NCI-H2029 treated with DMSO at 0.1 percent for 48 hours (cell line): Measurements from ENCODE around the gene TP53I13.
A peak's percentile ranks its signal among the peaks of the same experiment; 100 is the strongest.
"Not testable (repeated sequence)": the region's sequence is repeated elsewhere in the genome, so short reads cannot be mapped to it uniquely, and the experiment has no call there.

Experiments used
- DNase-seq: peaks from one replicate; lab custom pipeline; 2025; lab: John Stamatoyannopoulos, UW

TP53I13 gene, protein sequence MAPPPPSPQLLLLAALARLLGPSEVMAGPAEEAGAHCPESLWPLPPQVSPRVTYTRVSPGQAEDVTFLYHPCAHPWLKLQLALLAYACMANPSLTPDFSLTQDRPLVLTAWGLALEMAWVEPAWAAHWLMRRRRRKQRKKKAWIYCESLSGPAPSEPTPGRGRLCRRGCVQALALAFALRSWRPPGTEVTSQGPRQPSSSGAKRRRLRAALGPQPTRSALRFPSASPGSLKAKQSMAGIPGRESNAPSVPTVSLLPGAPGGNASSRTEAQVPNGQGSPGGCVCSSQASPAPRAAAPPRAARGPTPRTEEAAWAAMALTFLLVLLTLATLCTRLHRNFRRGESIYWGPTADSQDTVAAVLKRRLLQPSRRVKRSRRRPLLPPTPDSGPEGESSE

DNA sequence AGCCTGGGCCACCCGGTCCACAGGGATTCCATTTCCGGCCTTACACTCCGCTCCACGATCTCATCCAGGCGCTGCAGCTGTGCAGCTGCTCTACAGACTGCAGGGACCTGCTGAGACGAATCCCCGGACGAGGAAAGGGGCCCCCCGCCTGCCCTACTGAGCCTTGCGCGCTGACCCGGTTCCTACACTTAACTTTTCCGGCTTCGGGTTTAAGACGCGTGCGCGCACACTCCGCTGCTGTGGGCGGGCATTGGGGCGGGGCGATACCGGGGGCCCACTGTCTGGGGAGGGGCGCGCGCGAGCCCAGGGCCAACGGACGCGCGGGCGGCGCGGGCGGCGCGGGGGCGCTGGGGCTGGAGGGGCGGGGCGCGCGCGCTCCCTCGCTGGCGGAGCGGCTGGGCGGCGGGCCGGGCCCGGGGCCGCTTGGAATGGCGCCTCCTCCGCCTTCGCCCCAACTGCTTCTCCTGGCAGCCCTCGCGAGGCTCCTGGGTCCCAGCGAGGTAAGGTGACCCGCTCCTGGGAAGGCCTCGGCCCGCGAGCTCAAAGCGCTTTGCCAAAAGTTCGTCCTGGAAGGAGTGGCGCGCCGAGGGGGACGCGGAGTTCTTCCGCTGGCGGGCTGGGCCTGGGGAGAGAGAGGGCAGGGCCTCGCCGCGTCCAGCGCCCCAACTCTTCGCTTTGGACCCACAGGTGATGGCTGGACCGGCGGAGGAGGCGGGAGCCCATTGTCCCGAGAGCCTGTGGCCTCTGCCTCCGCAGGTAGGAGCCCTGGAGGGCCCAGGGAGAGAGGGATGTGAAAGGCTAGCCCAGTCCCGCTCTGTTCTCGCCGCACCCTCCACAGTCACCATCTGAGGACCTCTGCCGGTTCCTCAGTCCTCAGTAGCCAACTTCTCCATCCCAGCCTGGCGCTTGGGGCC, at the start of gene TP53I13:
Gene TP53I13 (plus strand): TSS at position 371 of the 914 bp plus-strand sequence. CDS start 58 bp downstream, at position 429.
- no peak for DNase-seq

DNA sequence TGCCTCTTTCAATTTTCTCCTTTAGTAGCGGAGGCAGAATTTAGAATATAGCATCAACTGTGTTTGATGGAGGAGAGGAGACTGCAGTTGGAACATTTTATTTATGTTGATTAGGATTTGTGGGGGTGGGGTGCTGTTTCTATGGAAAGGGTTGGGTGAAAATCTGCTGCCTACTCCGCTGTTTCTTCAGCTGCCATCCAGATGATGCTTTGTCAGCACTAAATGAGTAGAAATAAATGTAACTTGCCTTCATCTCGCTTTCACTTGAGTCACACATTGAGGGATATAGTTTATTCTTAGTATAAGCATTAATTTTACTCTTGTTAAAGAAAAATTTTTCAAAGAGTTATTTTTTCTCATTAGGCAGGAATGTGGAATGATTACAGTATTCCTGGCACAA, 43.8 kb upstream of the TP53I13 start:
- no peak for DNase-seq

DNA sequence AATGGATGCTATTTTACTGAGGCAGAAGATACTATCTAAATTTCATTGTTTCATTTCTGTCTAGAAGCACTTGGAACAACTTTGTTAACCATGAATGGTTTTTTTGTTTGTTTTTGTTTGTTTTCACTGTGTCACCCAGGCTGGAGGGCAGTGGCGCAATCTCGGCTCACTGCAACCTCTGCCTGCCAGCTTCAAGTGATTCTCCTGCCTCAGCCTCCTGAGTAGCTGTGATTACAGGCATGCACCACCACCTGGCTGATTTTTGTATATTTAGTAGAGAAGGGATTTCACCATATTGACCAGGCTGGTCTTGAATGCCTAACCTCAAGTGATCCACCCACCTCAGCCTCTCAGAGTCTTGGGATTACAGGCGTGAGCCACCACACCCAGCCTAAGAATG, 42.2 kb upstream of the TP53I13 start:
- no peak for DNase-seq

DNA sequence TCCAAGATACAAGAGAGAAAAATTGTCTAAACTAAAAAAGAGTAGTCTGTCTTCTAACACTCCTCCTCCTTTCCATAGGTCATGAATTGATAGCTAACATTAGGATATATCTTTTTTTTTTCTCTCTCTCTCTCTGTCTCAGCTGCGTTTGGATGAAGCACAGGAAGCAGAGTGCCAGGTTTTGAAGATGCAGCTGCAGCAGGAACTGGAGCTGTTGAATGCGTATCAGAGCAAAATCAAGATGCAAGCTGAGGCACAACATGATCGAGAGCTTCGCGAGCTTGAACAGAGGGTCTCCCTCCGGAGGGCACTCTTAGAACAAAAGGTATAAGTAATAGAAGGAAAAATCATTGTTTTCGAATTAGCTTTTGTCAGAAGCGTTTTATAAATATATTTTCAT, 34.5 kb upstream of the TP53I13 start:
- no peak for DNase-seq

DNA sequence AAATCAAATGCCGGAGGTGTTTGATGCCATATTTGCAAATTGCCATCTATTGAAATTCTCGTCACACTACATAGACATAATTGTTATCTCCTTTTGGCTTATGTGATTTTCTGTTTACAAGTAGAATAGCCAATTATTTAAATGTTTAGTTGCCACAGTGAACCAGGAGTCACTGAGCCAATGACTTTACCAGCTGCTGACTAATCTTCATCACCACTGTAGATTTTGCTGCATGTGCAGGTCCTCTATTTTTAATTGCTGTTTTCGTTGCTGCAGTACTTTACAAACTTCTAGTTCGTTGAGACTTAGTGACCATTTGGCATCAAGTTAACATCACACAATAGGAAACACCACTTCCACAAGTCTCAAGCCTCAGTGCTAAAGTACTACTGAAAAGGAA, 24.4 kb upstream of the TP53I13 start:
- DNase-seq, result no peak

DNA sequence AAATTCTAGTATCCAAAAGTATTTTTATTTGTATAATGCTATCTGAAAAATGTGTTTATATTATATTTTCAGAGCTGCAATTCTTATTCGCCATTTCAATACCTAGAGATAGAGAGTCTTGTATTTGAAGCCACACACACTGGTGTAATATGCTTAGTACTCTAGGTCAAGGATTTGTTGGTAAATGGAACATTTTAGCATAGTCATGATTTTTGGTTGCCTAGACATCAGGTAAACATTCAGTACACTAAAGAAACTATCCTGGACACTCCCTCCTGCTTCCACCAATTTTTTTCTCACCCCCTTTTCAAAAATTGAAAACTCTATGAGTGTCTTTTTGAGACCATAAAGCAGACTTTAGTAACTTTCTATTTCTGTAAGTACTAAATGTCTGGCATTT, 22.4 kb upstream of the TP53I13 start:
- no peak for DNase-seq

DNA sequence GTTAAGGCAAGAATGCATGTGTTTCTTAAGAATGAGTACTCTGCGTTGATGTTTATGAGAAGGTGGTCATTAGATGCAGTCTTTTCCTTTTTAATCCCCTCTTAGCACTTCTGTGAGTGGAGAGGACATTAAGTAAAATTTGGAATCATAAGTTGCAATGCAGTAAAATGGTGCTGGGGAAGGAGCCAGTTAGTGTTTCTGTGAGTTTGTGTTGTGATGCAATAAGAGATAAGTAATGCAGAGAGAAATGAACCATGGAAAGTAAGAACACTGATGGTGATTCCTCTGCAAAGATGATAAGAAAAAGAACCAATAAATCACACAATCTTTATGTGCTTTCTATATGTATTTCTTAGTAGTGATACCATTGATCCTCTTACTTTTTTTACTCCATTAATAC, 21.7 kb upstream of the TP53I13 start:
- DNase-seq, result no peak

DNA sequence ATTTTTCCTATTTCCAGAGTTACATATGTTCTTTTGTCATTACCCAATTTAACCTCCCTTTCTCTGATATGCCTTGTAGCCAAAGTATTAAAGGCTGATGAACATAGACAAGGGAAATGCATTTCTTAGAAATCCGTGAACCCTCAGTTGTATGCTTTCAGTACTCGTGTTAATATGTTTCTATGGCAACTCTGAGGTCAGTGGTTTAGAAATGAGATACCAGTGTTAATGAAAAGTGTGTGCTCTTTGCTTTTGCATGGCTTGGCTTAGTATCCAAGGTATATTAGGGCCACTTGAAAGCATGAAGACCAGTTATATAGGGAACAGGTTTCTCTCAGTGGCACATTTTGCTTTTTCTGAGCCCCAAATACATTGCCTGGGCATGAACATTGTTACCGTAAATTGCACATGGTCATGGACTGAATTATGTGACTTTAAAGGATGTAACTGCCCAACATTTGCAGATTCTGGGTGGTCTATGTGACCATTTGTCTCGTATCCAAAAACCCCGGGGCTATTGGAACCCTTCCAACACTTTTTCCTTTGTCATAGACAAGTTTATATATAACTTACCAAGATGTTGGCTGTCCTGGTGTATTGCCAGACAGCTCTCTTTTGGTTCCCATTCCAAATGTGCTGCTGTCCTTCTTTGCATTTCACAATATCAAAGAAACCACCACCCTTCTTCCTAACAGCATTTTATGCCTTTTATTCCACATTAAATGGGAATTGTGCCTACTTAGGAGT, 19.2 kb upstream of the TP53I13 start:
- peak; percentile 9 for DNase-seq

DNA sequence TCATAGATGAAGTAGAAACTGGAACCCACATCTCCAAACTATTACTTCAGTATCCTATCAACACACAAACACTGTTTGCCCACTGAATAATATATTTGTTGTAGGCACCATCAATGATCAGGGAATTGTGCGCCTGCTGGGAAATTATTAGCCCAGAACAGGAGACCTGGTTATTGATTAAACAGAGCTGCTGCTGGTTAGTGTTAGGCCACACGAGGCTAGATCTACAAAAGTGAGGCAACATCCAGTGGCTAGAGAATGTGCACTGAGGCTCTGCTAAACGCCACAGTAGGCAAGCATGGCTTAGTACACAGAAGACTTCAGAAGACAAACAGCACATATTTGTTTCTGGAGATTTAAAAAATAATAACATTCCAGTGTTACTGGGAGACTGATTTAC, 12.7 kb upstream of the TP53I13 start:
- DNase-seq, result no peak

DNA sequence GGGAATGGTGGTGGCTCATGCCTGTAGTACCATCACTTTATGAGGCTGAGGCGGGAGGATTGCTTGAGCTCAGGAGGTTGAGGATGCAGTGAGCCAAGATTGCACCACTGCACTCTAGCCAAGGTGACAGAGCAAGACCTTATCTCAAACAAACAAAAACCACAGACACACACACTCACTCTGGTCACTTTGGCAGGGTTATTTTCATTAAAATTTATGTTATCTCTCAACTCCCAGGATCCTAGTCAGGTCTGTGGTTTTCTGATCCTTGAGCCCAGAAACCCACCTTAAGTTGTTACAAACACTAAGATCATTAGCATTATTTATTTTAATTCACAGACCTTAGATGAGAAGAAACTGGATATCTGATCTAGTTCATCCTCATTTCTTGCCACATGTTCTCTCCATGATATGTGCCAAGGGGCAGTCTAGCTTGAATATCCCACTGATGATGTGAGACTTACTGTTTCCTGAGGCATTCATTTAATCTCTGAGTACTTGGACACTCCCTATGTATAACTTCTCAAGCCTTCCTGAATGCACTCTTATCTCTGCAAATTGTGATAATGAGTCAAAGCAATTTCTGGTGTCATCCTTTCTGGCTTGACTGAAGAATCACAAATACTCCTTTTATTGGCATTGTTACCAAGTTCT, 11.3 kb upstream of the TP53I13 start:
- no peak for DNase-seq

DNA sequence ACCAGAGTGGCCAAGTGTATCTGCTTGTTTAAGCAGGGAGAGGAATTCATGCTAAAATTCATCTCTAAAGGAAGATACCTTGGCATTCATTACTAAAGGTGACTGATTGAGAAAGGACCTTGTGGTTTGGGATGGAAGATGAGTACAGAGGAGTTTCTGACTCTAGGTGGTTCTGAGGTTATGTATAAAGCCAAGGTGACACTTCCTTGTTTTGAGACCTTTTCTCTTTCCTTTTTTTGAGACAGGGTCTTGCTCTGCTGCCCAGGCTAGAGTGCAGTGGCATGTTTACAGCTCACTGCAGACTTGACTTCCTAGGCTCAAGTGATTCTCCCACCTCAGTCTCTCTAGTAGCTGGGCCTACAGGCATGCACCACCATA, 10.8 kb upstream of the TP53I13 start:
- DNase-seq, result no peak

DNA sequence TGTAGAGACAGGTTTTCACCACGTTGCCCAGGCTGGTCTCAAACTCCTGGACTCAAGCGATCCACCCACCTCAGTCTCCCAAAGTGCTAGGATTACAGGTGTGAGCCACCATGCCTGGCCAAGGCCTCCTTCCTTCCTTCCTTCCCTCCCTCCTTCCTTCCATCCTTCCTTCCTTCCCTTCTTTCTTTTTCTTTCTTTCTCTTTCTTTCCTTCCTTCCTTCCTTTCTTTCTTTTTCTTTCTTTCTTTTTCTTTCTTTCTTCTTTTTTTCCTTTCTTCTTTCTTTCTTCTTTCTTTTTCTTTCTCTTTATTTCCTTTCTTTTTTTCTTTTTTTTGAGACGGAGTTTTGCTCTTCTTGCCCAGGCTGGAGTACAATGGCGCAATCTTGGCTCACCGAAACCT, 10.4 kb upstream of the TP53I13 start:
- not testable (repeated sequence) for DNase-seq

DNA sequence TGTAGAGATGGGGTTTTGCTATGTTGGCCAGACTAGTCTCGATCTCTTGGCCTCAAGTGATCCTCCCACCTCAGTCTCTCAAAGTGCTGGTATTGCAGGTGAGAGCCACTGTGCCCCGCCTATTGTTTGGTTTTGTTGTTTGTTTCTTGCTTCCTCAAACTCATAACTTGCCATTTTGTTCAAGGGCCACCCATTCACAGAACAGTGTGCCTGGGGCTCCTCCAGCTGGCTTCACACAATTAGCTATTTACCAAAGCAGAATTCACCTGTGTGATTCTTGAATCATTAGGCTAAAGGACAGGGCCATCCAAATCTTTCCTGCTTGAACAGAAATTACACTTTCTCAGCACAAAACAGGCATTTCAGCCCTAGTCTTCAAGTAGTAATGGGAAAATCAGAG, 8.9 kb upstream of the TP53I13 start:
- DNase-seq, result no peak

DNA sequence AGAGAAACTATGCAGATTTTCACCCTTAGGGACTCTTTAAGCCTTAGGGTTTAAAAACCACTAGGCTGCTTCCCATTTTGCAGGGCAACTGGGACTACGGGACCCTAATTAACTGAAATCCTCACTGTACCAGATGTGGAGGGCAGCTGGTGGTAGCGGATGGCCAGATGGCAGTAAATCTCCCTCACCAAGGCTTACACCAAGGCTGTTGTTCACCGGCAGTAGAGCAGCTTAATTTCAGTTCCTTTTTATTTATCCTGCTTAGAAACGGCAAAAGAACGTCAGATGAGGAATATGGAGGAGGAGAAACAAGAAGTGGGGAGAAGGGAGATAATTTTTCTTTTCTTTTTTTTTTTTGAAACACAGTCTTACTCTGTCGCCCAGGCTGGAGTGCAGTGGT, 8.2 kb upstream of the TP53I13 start:
- no peak for DNase-seq

DNA sequence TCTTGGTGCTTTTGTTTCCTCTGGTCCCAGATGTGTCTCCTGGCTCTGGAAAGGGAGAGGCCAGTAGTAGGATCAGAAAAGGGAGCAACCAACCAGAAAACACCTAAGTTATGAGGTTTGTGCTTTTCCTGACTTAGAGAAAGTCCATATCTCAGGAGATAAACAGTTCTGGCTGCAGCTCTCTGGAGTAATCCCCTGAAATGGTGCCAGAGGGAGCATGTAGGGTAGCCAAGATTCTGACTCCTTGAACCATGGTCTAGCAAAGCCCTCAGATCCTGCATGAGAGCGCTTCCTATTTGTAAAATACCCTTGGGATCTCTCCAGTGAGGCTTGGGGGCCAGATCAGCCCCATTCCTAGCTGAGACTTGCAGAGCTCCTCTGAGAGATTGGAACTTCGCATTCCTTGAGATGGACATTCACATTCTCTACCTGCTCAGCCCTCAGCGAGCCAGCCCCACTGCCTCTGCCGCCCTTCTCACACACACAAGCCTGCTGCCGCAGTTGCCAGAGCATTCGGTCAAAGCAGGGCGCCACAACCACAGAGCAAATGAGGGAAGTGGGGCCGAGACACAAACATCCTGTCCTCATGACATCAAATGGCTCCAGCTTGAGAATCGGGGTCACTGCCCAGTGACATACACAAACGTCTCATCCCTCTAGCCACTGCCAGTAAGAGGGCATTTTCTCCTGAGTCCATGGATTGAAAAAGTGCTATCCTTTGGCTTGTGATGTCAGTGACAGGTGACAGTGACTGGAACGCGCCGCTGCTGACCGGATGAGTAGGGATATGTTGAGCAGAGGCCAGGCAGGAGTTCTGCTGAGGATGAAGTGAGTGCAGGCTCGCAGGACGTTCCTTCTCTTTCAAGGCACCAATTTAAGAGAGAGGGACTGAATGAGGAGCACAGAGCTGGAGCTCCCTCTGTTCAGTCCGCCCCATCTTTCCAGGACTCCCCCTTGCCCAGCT, 6.7 kb upstream of the TP53I13 start:
- DNase-seq, result no peak

DNA sequence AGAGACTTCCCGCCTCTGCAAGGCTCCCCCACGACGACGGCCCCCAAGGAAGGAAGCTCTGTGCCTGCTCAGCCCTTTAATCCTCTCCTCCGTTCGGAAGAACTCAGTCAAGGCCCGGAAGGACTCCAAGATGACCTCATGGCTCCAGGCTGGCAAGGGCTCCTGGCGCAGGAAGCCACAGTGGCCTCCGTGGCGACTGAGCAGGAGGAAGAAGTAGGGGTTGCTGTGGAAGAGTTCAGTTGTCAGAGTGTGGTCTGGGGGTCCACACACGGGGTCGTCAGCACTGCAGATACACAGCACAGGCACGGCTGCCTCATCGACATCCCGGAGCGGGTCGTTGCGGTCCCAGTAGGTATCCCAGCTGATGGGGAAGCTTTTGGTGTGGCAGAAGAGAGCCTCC, 5.9 kb upstream of the TP53I13 start:
- DNase-seq, result no peak

DNA sequence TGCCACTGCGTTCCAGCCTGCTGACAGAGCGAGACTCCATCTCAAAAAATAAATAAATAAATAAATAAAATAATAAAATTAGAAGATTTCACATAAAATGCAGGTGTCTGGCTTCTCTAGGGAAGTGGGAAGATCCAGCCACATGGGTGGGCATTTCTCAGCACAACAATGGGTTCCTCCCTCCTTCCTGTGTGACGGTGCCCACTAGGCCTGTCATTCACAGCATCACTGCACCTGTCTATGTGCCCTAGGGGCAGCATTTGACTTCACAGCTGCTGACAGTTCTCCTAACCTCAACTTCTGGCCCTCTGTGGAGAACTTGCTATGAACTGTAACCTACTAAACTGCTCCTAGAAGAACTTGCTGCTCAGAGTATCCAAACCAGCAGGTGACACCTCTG, 4.7 kb upstream of the TP53I13 start:
- DNase-seq, result no peak

DNA sequence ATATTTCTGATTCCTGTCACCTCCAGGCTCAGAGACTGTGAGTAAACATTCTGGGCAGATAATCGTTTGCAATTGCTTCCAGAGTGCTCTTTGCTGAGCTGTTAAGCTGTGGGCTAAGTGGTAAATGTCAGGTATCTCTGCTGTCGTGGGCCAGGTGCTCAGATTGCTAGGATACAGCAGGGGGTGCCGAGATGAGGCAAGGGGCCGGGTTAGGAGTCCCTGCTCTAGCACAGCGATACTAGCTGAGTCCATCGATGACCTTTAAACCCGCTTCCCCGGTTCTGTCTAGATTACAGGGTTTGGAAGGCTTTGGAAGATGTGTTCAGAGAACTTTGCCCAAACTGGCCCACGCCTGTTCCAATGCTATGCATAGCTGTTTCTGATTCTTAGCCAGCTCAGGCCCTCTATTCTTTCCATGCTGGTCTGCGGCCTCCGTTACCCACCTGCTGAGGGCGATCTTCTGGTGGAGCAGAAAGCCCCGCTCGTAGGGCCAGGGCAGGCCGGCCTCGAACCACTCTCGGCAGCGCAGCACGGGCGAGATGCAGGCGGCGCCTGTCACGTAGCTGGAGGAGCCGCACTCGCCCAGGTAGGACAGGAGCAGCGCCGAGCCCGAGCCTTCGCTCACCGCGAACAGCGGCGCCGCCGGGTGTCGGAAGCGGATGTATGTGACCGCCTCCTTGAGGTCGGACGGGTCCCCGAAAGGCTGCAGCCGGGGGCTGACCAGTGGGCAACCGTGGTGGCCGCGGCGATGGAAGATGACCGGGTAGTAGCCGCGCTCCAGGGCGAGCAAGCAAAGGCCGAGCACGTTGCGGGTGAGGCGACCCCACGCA, 2.6 kb upstream of the TP53I13 start:
- peak; percentile 54 for DNase-seq

DNA sequence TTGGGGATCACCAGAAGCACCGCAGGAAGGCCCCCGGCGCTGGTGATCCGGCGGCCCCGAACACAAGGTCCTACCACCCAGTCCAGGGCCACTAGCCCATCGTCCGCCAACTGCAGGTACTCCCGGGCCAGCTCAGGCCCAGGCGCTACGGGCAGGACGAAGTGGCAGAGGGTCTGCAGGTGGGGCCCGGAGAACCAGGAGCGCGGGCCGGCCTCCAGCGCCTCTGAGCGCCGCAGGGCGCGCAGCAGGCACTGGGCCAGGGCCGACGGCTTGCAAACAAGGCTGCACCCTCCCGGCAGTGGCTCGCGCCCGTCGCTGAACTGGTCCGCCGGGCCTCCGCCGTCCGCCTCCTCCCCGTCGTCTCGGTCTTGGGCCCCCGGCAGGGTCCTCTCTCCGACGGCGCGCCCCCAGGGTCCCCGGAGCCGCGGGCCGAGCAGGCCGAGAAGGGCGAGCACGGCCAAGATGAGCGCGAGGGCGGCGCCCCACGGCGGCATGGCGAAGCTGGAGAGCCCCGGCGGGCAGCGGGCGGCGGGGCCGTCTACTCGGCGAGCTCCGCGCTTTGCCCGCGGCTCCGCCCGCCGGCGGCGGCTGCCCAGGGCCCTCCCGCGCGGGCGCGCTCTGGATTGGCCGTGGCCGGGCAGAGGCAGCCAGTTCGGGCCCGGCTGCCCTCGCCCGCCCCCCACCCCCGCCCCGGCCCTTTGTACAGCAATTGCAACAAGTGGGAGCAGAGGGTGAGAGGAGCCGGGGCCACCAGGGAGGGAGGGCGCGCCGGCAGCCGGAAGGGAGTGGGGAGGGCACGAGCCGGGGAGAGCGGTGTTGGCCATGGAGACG, 1.8 kb upstream of the TP53I13 start, which contains the start of gene ABHD15:
Gene ABHD15 (minus strand): TSS at position 565 of the 831 bp plus-strand sequence. CDS start 71 bp downstream, at position 494.
- no peak for DNase-seq
